ENCODE data around the gene PSMC3. TPM values are rescaled to one million over a fixed set of nuclear protein-coding genes. Genes with fewer than 3 reads are reported as not detected.

Gene PSMC3
- 100 to 1,000 TPM; 161 to 238 (median 220) TPM for total RNA-seq (2021; fragmentation: NEBNext Ultra II Directional; extraction: Animal tissue kit (Norgen Biotek cat#: 25700))
- long read RNA-seq, transcript PSMC3-212 (12 exons, 1,373 nt): major isoform, 275 of 317 reads
- long read RNA-seq, partial matches to known transcripts: 22 of 317 reads
- long read RNA-seq, other reads (novel, unspliced or antisense): 20 of 317 reads

- DNase-seq: peak; percentile 95
- Mint-ChIP-seq H3K4me1 (ENCODE audit: low read depth) (peaks cover 26% of the 10 kb centered on the region), H3K4me3 (peak within 1 kb of the TSS; percentile 99), H3K9me3 (no peaks in the 10 kb centered on the region), H3K36me3 (ENCODE audit: low read depth) (peaks cover 28% of the 10 kb centered on the region), H3K27me3 (ENCODE audit: insufficient read depth) (peaks cover 2% of the 10 kb centered on the region), H3K27ac (peak within 1 kb of the TSS; percentile 100)
- no peak for TF ChIP-seq CTCF (IDR thresholded peaks at IDR 0.05)
Observed at GRCh38 chr11:47426062-47426956, at the start of gene PSMC3. Gene PSMC3, minus strand, starts transcription at chr11:47426439. Its CDS starts 160 bp downstream, at chr11:47426279.

- Mint-ChIP-seq H3K4me3 (no peak overlapping the region), H3K27me3 (ENCODE audit: insufficient read depth) (peaks cover 4% of the 10 kb centered on the region), H3K9me3 (no peaks in the 10 kb centered on the region), H3K4me1 (ENCODE audit: low read depth) (peaks cover 45% of the 10 kb centered on the region), H3K27ac (no peak overlapping the region), H3K36me3 (ENCODE audit: low read depth) (peaks cover 52% of the 10 kb centered on the region)
- TF ChIP-seq CTCF (IDR thresholded peaks at IDR 0.05): no peak
- DNase-seq: no peak
Observed at GRCh38 chr11:47470671-47471070, 44.4 kb upstream of the PSMC3 start.

- no peak for DNase-seq
- H3K9me3 Mint-ChIP-seq: no peaks in the 10 kb centered on the region
- TF ChIP-seq CTCF (IDR thresholded peaks at IDR 0.05): no peak
- H3K4me3 Mint-ChIP-seq: no peak overlapping the region
- H3K27ac Mint-ChIP-seq: peak overlapping the region; percentile 14; the same call in 1 of the 2 replicates
- H3K27me3 Mint-ChIP-seq (ENCODE audit: insufficient read depth): peaks cover 4% of the 10 kb centered on the region
- H3K36me3 Mint-ChIP-seq (ENCODE audit: low read depth): peaks cover 46% of the 10 kb centered on the region
- H3K4me1 Mint-ChIP-seq (ENCODE audit: low read depth): peaks cover 42% of the 10 kb centered on the region
Observed at GRCh38 chr11:47469361-47470179, 43.3 kb upstream of the PSMC3 start.

- H3K4me3 Mint-ChIP-seq: no peak overlapping the region
- H3K27me3 Mint-ChIP-seq (ENCODE audit: insufficient read depth): peaks cover 6% of the 10 kb centered on the region
- H3K27ac Mint-ChIP-seq: no peak overlapping the region
- DNase-seq: no peak
- TF ChIP-seq CTCF (IDR thresholded peaks at IDR 0.05): no peak
- H3K36me3 Mint-ChIP-seq (ENCODE audit: low read depth): peaks cover 40% of the 10 kb centered on the region
- H3K4me1 Mint-ChIP-seq (ENCODE audit: low read depth): peaks cover 40% of the 10 kb centered on the region
- H3K9me3 Mint-ChIP-seq: no peaks in the 10 kb centered on the region
Observed at GRCh38 chr11:47468598-47469214, 42.5 kb upstream of the PSMC3 start.

GRCh38 chr11:47467357-47467756 lies 41.1 kb upstream of the PSMC3 start:
- Mint-ChIP-seq H3K4me1 (ENCODE audit: low read depth) (peaks cover 32% of the 10 kb centered on the region), H3K4me3 (peak overlapping the region; percentile 46; the same call in 1 of the 2 replicates), H3K36me3 (ENCODE audit: low read depth) (peaks cover 30% of the 10 kb centered on the region), H3K9me3 (no peaks in the 10 kb centered on the region), H3K27ac (peak overlapping the region; percentile 70), H3K27me3 (ENCODE audit: insufficient read depth) (peaks cover 6% of the 10 kb centered on the region)
- DNase-seq: no peak
- no peak for TF ChIP-seq CTCF (IDR thresholded peaks at IDR 0.05)

All from HFFc6 (cell line).